Activated T-helper 2 cell treated with anti-CD3 and anti-CD28 coated beads, Interferon-gamma antibody, Interleukin-2, Interleukin-4, amounts not matched to agents 10 μg/mL and 5 μg/mL and 100 μg/mL, durations not matched to agents 14 hours and 24 hours and 36 hours (primary cell): ENCODE results near the gene TSPAN18. TPM values are rescaled to one million over a fixed set of nuclear protein-coding genes. Genes with fewer than 3 reads are reported as not detected.

Source experiments
- DNase-seq: peaks from one replicate; pipeline ENCODE4 v3.0.0; 2021; ENCODE audit warnings: low spot score
- H3K27ac Mint-ChIP-seq: one replicate; pipeline ENCODE4 v1.8.0; 2021; ENCODE audit warnings: mixed read lengths
- H3K27me3 Mint-ChIP-seq: one replicate; pipeline ENCODE4 v1.8.0; 2021; ENCODE audit warnings: low read depth, mixed read lengths
- H3K36me3 Mint-ChIP-seq: one replicate; pipeline ENCODE4 v1.8.0; 2021; ENCODE audit warnings: low read depth, mixed read lengths
- H3K4me1 Mint-ChIP-seq: one replicate; pipeline ENCODE4 v1.8.0; 2021; ENCODE audit warnings: low read depth, mixed read lengths
- H3K4me3 Mint-ChIP-seq: one replicate; pipeline ENCODE4 v1.8.0; 2021; ENCODE audit warnings: low read depth, mild to moderate bottlenecking, moderate library complexity, mixed read lengths
- H3K9me3 Mint-ChIP-seq: one replicate; pipeline ENCODE4 v1.8.0; 2021; ENCODE audit warnings: mixed read lengths
- intact Hi-C: fragments of 100-400 bp; cut with micrococcal nuclease; formaldehyde crosslinking; loops from one replicate; pipeline ENCODE4 v1.15.1; 2023
- total RNA-seq: library from RNA; stranded (reverse); gene quantifications from 2 replicates; pipeline ENCODE4 v1.2.3, GENCODE V29; 2022

Gene TSPAN18
- total RNA-seq, 1 donor from 2014 or later: 0.87 TPM

DNA sequence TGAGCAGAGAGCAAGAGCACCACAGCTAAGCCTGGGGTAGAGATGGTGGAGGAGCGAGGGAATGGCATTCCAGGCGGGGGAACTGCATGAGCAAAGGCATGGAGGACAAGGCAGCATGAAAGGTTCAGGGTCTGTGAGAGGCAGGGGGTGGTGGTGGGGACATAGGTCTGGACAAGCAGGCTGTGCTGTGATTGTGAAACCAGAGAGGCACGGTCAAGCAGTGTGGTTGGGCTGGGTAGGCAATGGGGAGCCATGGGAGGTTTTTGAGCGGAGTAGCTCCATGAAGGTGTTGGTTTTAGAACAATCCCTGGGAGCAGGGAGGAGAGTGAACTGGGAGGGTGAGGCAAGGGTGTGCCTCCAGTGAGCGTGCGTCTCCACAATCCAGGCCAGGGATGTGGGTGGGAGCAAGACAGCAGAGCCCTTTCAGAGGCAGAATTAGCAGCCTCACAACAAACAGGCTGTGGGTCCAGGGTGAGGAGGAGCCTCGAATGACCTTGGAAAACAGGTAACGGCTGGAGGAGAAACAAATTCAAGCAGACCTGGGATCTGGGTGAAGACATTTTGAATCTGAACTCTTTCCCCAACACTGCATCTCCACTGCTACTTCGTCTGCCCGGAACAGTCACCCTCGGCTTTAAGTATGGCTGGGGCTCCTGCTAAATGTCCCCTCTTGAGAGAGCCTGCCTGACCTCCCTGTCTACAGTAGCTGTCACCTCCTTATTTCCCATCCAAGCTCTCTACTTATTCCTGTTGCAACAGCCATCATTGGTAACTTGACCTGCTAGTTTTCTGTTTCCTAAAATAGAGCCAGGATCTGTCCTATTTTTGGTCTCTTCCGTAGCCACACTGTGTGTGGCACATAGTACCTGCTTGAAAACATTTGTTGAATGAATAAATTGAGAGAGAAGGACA lies 27.0 kb upstream of the TSPAN18 start:
- H3K36me3 Mint-ChIP-seq: no peaks in the 10 kb centered on the region
- intact Hi-C loops: no loop called here

DNA sequence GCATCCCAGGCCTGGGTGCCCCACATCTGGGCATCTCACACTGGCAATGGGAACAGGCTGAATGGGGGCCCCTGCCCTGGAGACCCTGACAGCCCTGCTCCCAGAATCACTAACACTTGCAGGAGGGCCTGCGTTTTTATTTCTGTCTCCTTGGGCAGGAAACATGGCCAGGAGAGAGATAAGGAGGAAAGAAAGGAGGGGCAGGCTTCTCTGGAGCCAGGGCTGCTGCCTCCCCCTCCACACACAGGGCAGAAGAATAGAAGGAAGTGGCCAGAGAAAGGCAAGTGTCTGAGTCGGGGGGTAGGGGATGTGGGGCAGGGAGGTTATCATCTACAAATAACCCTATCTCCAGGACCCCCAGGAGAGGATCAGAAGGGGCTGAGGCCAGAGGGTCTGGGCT lies 25.5 kb upstream of the TSPAN18 start:
- Mint-ChIP-seq H3K27ac (no peak overlapping the region), H3K4me1 (no peaks in the 10 kb centered on the region), H3K4me3 (no peak overlapping the region), H3K9me3 (no peaks in the 10 kb centered on the region), H3K36me3 (no peaks in the 10 kb centered on the region), H3K27me3 (peaks cover 15% of the 10 kb centered on the region)
- DNase-seq: no peak
- intact Hi-C loops: no loop called here

More for the DNA sequence above, 27.0 kb upstream of the TSPAN18 start:
- Mint-ChIP-seq H3K9me3 (no peaks in the 10 kb centered on the region), H3K4me3 (no peak overlapping the region), H3K27me3 (peaks cover 15% of the 10 kb centered on the region), H3K4me1 (peaks cover 2% of the 10 kb centered on the region), H3K27ac (no peak overlapping the region)
- DNase-seq: no peak

DNA sequence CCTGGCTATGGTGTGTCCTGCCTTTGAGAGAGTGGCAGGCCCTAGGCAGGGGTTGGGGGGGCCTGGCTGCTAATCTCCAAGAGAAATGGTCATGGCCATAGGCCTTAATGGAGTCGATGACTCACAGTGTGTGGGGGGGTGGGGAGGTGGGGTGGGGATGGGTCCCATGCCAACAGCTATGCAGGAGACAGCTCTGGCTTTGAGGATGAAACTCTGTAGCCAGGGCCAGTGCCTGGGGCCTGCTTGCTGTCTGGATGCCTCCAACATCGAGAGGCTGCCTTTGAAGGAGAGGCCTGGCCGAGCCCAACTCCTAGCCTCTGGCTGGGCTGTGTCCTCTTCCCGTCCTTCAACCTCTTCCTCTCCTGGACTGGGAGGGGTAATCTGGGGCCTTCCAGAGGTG lies 23.9 kb upstream of the TSPAN18 start:
- no peaks in the 10 kb centered on the region for H3K4me1 Mint-ChIP-seq
- H3K27ac Mint-ChIP-seq: no peak overlapping the region
- H3K36me3 Mint-ChIP-seq: no peaks in the 10 kb centered on the region
- no peak overlapping the region for H3K4me3 Mint-ChIP-seq
- intact Hi-C loops: no loop called here
- H3K9me3 Mint-ChIP-seq: no peaks in the 10 kb centered on the region
- no peak for DNase-seq
- H3K27me3 Mint-ChIP-seq: peaks cover 15% of the 10 kb centered on the region

DNA sequence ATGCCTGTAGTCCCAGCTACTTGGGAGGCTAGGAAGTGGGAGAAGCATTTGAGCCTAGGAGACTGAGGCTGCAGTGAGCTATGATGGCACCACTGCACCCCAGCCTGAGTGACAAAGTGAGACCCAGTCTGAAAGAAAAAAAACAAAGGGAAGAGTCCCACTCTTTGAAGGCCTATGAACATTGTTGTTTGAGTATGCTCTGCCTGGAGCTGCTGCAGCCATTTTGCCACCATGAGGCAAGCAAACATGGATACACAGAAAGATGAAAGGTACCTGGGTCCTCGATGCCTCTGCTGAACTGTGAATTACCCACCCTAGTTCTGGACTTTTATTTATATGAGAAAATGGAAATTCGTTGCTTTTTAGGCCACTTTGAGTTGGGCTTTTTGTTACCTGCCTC lies 19.7 kb upstream of the TSPAN18 start:
- intact Hi-C loops: no loop called here
- Mint-ChIP-seq H3K9me3 (no peaks in the 10 kb centered on the region), H3K27ac (no peak overlapping the region), H3K36me3 (no peaks in the 10 kb centered on the region), H3K4me1 (peaks cover 7% of the 10 kb centered on the region), H3K27me3 (peaks cover 15% of the 10 kb centered on the region), H3K4me3 (no peak overlapping the region)
- DNase-seq: no peak

DNA sequence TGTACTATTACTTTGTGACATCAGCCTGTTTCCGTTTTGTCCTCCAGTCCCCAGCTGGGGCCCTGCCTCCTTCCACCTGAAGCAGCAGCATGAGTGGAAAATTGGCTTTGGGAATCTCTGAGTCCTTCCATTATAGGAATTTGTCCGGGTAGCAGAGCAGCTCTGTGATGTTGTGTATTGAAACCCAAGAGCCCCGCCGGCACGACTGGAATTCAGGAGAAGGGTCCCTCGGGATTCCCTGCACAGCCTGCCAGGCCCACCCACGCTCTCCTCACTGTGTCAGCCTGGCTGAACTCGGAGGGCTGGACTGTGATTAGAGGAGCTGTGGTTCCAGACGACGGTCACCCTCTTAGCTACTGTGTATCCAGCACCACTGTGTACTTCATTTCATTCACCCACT lies 18.8 kb upstream of the TSPAN18 start:
- H3K27me3 Mint-ChIP-seq: peaks cover 17% of the 10 kb centered on the region
- DNase-seq: no peak
- H3K27ac Mint-ChIP-seq: no peak overlapping the region
- H3K36me3 Mint-ChIP-seq: no peaks in the 10 kb centered on the region
- no peaks in the 10 kb centered on the region for H3K9me3 Mint-ChIP-seq
- H3K4me1 Mint-ChIP-seq: peaks cover 7% of the 10 kb centered on the region
- no peak overlapping the region for H3K4me3 Mint-ChIP-seq
- intact Hi-C loops: no loop called here

DNA sequence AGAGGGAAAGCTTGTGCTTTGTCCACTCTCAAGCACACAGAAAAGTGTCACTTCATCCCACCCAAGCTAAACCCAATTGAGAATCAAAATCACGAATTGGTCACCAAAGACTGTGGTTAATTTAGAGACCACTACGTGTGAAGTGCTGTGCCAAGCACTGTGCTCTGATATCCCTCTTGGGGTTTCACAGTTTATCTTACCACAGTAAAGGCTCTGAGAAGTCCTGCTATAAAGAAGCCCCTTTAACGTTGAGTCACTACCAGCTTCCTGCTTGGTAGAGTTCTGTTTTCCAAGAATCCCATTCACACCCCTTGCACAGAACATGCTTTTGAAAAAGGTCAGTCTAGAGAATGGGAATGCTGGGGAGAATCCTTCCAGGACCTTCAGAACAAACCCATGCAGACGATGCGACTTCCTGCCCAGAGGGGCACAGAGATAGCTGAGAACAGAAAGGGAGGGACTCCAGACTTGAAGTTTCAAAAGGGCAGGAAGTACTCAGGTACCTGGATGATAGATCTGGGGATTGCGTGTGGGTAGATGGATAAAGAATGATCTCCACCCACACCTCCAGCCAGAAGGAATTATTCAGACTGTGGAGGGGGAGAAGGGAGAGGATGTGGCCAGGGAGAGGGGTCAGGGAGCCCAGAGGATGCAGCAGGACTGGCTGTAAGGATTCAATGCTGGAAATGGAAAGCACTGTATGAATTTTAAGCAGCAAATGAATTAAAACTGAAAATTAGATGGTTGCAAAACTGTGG lies 18.1 kb upstream of the TSPAN18 start:
- Mint-ChIP-seq H3K4me1 (peaks cover 7% of the 10 kb centered on the region), H3K36me3 (no peaks in the 10 kb centered on the region), H3K4me3 (no peak overlapping the region), H3K27me3 (peaks cover 18% of the 10 kb centered on the region), H3K27ac (no peak overlapping the region), H3K9me3 (no peaks in the 10 kb centered on the region)
- DNase-seq: no peak
- intact Hi-C loops: no loop called here

DNA sequence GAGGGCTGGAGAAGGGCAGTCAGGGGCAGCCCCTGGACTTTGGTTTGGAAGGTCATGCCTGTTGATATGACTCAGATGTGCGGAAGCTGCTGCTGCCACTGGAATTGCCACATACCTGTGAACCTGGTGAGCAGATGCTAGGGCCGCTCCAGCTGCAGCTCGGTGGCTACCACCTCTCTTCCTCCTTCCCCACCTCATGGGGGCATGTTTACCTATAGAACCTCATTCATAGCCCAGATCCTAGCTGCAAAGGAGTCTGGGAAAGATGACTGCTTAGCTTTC lies 17.5 kb upstream of the TSPAN18 start:
- intact Hi-C loops: no loop called here
- Mint-ChIP-seq H3K9me3 (no peaks in the 10 kb centered on the region), H3K4me3 (no peak overlapping the region), H3K36me3 (no peaks in the 10 kb centered on the region), H3K27me3 (peaks cover 21% of the 10 kb centered on the region), H3K27ac (no peak overlapping the region), H3K4me1 (peaks cover 7% of the 10 kb centered on the region)
- no peak for DNase-seq

DNA sequence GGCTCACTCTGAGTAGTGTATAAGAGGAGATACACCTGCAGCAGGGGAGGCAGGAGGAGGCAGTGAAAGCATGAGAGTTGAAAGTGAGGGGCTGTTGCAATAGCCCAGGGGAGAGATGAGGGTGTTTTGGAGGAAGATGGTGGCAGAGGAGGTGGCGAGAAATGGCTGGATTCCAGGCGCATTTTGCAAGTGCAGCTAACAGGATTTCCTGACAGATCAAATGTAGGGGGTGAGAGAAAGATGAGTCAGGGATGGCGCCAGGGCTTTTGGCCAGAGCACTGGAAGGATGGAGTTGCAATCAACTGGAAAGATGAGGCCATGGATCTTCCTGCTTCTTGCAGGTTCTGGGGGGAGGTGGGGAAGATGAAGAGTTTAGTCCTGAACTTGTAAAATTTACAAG lies 16.8 kb upstream of the TSPAN18 start:
- Mint-ChIP-seq H3K4me3 (no peak overlapping the region), H3K27ac (no peak overlapping the region), H3K36me3 (no peaks in the 10 kb centered on the region), H3K4me1 (peaks cover 7% of the 10 kb centered on the region), H3K27me3 (peaks cover 24% of the 10 kb centered on the region), H3K9me3 (peaks cover 6% of the 10 kb centered on the region)
- DNase-seq: no peak
- intact Hi-C loops: no loop called here

DNA sequence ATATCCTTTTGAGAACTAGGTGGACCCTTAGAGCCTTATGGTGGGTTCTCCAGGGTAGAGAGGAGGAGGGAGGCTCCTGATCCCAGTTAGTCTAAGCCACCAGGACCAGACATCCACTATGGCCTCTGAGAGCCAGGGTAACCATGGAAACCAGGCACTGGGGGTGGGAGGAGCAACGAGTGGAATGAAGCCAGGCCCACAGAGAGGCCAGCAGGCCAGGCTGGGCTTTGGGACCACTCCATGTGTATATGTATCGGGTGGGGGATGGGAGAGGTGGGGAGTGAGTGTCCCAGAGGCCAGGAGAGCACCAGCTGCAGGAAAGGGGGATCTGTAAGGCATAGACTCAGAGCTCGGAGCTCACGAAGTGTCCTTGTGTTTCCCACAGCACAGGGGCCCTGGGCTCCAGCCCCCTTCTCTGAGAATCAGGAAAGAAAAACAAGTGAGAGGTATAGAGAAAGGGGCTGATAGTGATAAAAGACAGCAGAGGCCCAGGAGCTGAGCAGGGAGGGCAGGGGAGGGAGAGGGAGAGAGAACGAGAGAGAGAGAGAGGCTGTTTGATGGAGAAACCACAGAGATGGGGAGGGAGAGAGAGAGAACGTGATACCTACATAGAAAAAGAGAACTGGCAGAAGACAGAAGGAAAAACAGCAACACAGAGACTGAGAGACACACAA lies 15.5 kb upstream of the TSPAN18 start:
- intact Hi-C loops: no loop called here
- no peak overlapping the region for H3K27ac Mint-ChIP-seq
- DNase-seq: no peak
- peaks cover 26% of the 10 kb centered on the region for H3K27me3 Mint-ChIP-seq
- no peak overlapping the region for H3K4me3 Mint-ChIP-seq
- H3K9me3 Mint-ChIP-seq: peaks cover 7% of the 10 kb centered on the region
- peaks cover 7% of the 10 kb centered on the region for H3K4me1 Mint-ChIP-seq
- no peaks in the 10 kb centered on the region for H3K36me3 Mint-ChIP-seq

DNA sequence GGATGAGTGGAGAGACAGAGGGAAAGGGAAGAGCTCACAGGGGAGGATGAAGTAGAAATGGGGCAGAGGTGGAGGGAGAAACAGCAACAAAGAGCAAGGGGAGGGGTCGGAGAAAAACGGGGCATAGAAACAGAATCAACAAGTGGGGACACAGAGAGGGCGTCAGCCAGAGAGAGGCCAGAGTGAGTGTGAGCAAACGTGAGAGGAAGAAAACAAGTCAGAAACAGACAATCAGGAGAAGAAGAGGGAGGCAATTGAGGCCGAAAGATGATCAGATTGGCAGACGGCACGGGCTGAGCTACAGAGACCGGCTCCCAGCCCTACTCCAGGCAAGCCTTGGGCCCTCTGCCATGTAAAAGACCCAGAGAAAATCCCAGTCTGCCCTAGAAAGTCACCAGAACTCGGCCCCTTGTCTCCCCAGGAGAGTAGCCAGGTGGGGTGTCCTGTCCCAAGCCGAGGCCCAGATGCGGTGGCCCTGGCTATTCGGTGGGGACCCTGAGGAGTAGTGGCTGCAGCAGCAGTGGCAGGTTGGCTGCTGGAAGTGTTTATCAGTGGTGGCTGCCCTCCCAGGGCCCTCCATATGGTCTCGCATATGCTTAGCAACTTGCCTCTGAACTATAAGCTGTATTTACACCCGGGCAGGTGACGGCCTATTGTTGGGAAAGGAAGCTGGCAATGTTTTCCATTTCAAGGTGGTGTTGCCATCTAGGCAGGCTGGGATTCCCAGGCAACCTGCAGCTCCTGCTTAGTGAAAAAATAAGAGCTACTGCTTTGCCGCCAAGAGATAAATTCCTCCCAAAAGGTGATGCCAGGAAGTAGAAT lies 14.8 kb upstream of the TSPAN18 start:
- peaks cover 7% of the 10 kb centered on the region for H3K4me1 Mint-ChIP-seq
- peaks cover 7% of the 10 kb centered on the region for H3K9me3 Mint-ChIP-seq
- no peak for DNase-seq

DNA sequence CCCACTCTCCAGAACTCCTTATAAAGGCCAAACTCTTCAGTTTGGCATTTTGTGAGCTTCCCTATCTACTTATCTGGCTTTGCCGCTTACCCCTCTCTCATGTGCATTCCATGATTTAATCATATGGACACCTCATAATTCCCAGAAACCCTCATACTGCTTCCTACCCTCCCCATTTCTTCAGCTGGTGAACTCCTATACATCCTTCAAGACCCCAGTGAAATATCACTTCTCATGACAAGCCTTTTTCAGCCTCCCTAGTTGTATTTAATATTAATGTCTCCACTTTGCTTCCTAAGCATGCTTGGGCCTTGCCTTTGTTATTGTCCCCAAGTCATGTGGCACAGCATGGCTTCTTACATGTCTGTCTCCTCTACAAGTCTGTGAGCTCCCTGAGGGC lies 13.7 kb upstream of the TSPAN18 start:
- H3K27ac Mint-ChIP-seq: no peak overlapping the region
- H3K27me3 Mint-ChIP-seq: peaks cover 29% of the 10 kb centered on the region
- H3K4me3 Mint-ChIP-seq: no peak overlapping the region
- no peak for DNase-seq
- H3K9me3 Mint-ChIP-seq: peaks cover 7% of the 10 kb centered on the region
- H3K4me1 Mint-ChIP-seq: peaks cover 7% of the 10 kb centered on the region
- no peaks in the 10 kb centered on the region for H3K36me3 Mint-ChIP-seq
- intact Hi-C loops: no loop called here

More for the DNA sequence above, 14.8 kb upstream of the TSPAN18 start:
- Mint-ChIP-seq H3K27ac (no peak overlapping the region), H3K27me3 (peaks cover 29% of the 10 kb centered on the region), H3K36me3 (no peaks in the 10 kb centered on the region), H3K4me3 (no peak overlapping the region)
- intact Hi-C loops: no loop called here

DNA sequence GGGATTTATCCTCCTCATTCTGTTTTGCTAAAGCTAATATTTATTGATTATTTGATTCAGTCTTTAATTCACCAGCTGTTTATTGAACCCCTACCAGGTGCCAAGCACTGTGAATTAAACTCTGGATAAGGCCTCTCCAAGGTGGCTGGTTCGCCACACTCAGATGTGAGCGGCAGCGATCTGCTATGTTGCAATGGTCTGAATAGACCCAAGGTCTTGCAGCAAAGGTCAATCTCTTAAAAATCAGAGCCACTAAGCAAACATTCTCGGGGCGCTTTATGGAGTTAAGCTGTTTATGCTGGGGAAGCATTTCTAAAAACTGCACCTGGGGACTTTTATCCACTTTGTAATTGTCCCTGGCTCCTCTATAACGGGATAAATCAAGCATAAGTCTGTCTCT lies 10.5 kb upstream of the TSPAN18 start:
- Mint-ChIP-seq H3K4me1 (peaks cover 3% of the 10 kb centered on the region), H3K36me3 (no peaks in the 10 kb centered on the region), H3K27ac (no peak overlapping the region), H3K4me3 (no peak overlapping the region), H3K27me3 (peaks cover 30% of the 10 kb centered on the region), H3K9me3 (peaks cover 7% of the 10 kb centered on the region)
- intact Hi-C loops: no loop called here
- DNase-seq: no peak
